HG03575 (cell line): Measurements from ENCODE around the gene S1PR3.
"Not testable (repeated sequence)": the region's sequence is repeated elsewhere in the genome, so short reads cannot be mapped to it uniquely, and the experiment has no call there.

Experiments
- ATAC-seq: cut with Tn5 transposase; IDR thresholded peaks from one replicate; pipeline ENCODE4 v1.9.1; 2021; ENCODE audit not compliant: unreplicated experiment, insufficient number of reproducible peaks, low FRiP score; ENCODE audit errors: extremely low read depth

The S1PR3 gene

DNA sequence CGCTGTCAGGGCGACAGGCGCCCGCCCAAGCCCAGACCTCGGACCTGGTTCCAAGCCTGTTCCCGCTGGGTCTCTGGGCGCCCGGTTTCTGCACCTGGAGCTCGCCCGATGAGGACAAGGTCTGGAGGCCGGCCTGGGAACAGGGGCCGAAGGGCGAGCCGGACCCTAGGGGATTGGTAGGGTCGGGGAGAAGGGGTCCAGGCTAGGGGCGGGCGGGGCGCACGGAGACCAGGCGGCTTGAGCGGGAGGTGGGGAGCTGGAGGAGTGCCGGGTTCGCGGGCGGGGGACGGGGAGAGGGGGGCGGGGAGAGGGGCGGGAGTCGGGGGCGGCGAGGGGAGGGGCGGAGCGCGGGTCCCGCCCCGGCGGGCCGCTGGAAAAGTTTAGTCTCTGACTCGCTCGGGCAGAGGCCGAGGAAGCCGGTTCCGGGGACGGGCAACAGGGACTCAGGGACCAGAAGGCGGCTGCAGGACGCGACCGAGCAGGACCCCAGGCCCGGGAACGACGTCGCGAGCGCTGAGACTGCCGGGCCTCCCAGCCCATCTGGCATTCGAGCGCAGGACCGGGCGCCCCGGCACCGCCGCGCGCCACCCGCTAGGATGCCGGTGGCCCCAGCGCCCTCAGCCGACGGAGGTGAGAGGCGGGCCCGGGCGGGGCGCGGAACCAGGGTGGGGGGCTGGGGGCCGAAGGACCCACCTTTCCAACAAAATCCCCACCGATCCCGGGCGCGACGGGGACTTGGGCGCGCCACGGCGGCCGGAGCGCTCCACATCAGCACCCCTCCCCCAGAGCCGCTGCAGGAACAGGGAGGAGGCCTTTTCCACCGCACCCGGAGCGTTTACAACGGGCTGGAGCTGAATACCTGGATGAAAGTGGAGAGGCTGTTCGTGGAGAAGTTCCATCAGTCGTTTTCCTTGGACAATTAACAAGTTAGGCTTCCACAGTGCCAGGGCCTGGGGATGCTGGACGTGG, at the start of gene S1PR3:
TSS of gene S1PR3 (plus strand) at position 403 of the 969 bp plus-strand sequence. CDS start 9,733 bp downstream, outside the sequence.
- no peak for ATAC-seq

DNA sequence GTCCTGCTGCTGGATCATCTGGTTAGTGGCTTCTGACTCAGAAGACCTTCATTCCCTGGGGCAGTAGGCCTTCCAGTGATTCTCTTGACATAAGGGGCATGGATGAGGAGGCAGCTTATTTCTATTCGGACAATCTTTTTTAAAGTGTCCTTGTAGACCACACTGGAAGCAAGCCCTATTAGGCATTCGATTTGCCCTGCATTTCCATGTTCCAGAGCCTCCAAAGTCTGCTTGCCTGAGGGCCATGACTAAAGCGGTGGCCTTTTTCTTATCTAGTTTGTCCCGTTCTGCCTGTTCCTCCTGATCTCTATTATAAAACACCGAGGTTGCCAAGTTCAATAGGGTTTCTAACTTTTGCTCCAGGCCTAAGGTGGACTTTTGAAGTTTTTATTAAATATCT, 49.7 kb upstream of the S1PR3 start:
- ATAC-seq, result not testable (repeated sequence)

DNA sequence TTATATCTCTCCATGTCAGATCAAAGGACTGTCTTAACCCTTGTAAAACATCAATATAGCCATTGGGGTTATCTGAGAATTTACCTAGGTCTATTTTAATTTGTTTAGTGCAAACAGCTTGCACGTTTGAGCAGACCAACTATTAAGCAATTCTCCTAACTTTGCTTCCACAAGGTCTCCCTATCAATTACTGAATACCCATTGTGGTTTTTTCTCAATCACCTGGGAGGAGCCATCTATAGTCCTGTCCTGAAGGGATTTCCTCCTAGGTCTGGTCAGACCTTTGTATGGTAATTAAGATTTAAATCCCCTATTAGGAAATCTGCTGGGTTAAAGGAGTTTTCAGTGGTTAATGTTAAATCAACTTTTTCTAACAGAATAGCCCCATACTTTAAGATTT, 48.9 kb upstream of the S1PR3 start:
- no peak for ATAC-seq

DNA sequence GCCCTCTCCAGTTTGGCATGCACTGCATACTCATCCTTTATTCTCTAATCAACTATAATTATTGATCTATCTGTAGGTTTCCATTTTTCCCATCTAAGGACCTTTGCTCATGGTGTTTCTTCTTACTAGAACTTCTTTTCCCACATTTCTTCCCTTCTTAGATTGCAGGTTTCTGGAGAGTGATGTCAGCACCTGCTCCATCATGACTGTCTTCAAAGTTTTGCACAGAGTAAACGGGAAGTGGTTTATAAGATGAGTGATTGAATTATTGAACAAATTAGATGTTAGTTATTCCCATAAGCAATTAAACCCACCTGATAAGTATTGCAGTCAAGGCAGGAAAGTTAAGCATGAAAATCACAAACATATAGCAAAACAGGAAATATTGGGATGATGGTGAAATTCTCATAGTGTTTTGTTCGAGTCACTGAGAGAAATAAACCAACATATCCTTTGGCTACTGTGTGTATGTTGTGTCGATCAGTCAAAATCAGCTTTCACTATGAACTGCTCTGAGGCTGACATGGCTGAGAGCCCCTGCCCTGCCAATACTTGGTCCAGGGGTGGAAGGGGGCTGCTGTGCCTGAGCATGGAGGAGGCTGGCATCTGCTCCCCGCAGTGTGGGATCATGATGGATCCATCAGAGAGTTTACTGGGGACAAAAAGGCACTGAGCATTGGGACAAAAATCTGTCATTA, 45.5 kb upstream of the S1PR3 start:
- no peak for ATAC-seq

DNA sequence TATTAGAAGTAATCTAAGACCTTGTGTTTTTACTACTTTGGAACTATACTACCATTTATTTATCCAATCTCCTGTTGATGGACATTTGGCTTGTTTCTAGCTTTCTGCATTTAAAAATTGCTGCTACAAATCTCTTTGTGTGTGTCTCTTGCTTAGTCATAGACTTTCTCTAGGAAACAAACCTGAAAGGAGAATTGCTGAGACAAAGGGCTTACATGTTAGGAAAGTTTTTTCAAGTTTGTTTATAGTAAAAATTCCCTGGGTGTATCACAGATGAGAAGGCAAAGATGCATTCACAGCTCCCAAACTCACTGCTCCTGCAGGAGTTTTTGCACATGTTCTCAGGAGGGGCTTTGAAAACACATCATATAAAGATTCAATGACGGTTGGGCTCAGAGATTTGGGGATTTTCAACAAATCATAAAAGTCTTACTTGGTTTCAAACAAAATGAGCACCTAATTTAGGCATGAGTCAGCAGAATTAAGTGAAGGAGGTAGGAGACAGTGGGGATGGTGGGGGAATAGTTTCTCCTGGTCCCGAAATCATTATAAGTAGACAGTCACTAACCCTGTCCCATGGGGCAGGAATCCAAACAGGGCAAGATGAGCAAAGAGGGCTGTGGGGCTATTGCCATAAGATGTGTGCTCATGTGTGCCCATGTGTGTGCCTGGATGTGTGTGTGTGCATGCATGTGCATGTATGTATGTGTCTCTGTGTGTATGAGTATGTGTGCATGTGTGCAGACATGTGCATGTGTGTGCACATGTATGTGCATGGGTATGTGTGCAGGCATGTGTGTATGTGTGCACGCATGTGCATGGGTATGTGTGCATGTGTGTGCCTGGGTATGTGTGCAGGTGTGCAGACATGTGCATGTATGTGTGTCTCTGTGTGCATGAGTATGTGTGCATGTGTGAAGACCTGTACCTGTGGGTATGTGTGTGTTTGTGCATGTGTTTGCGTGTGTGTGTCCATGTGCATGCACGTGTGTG, 43.4 kb upstream of the S1PR3 start:
- ATAC-seq, result no peak

DNA sequence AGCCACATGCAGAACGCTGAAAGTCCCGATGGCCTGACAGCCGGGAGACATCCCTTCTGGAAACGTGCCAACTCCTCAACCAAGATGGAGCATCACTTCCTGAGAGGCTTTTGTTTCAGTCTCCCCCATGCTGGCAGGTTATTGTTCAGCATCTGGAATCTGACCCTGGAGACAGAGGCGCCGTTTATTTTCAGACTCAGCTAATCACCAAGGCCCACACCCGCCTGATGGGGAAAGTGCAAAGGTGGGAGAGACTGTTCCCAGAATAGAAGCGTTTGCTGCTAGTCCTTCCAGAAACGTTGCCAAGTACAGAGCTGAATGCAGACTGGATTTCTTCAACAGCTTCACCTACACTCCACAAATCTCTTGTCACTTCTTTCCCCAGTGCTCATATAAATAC, 41.8 kb upstream of the S1PR3 start:
- no peak for ATAC-seq

DNA sequence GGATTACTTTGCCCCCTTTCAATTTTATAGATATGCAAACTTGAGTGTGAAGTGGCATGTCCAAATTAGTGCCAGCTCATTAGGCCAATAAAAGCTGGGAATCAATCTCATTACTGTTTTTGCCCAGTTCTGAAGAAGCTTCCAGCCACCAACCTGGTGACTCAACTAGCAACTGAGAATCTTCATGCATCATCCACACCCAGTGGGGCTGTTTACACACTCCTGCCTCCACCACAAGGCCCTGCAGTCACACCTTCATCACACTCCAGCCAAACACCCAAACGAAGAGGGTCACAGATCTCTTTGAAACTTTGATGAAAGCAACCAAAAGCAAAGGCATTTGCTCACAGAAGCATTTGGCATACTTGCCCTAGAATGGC, 41.3 kb upstream of the S1PR3 start:
- ATAC-seq, result no peak

DNA sequence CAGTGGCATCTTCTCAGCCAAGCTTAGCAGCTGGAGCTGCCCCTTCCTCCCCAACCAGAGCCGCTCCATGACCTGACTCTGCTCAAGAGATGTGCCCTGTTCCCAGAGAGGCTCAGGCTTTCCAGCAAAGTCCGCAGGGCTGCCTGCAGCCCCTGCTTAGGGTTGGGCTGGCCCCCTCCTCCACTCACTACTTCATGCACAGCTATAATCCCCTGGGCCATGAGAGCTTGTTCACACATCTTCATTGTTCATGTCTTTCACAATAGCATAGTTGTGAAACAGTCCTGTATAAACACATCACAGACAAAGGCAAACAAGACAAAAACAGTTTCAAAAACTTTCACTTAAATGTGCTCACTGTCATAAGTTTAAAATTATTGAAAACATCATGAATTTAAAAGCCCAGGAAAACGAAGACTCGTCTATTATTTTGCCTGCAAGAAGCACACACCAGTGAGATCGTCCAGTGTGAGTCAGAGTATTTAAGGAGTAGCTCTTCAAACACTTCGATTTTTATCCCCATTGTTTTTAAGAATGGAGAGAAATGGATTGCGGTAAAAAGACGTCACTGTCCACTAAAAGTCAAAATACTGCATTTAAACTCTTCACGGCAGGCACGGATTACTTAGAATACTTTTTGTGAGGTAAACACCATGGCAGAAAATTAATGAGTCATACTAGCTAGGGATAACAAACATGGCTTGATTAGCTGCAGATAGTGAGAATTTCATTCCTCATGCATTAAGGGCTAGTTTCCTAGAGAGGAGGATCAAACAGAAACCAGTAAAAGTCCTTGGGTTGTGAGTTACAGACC, 40.7 kb upstream of the S1PR3 start:
- ATAC-seq, result no peak

DNA sequence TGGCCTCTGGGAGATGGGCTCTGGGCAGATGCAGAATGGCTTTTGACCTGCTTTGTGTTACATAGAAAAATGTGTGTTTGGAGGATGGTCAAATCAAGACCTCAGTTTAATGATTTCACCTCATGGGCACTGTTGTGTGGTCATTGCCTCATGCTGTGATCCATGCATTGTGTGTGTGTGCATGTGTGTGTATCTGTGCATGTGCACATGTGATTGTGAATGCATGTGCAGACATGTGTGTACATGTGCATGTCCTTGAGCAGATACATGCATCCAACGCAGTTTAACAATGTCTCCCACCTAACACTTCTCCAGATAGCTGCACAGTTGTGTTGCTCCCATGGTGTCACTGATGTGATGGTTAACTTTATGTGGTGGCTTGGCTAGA, 40.1 kb upstream of the S1PR3 start:
- ATAC-seq, result no peak

DNA sequence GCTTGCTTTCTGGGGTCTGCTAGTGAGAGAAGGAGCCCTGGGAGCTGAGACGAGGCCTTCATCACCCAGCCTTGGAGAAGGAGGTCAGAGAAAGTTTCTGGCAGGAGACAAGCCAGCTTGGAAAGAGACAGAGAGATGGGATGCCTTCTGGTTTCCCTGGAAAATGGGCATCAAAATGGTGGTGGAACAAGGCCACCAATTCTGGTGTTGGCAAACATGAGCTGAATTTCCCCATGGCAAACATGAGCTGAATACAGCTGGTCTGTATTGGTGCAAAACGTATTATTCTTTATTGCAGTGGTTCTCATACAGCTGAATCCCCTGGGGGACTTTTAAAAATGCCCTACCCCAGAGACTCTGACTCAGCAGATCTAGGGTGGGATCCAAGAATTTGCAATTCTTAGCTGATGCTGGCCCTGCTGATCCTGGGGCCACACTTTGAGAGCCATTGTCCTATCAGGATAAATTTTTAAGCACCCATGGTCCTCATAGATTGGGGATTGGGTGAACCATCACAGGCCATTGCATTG, 39.1 kb upstream of the S1PR3 start:
- no peak for ATAC-seq

DNA sequence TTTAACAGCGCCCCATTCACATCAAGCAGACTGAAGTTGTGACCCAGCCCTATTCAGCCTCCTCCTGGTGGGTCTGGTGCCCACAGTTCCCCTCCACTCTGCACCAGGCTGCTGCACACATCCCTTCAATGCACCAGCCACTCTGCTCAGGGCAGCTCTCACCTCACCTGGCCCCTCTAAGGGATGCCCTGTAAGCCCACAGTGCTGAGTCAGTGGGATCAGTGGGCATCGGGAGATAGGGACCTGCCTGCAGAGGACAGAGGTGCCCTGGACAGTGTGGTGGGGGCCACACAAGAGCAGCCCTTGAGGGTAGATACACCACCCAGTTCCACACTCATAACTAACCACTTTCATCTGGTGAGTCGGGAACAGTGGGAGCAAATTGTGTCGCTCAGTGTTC, 38.3 kb upstream of the S1PR3 start:
- ATAC-seq, result no peak

DNA sequence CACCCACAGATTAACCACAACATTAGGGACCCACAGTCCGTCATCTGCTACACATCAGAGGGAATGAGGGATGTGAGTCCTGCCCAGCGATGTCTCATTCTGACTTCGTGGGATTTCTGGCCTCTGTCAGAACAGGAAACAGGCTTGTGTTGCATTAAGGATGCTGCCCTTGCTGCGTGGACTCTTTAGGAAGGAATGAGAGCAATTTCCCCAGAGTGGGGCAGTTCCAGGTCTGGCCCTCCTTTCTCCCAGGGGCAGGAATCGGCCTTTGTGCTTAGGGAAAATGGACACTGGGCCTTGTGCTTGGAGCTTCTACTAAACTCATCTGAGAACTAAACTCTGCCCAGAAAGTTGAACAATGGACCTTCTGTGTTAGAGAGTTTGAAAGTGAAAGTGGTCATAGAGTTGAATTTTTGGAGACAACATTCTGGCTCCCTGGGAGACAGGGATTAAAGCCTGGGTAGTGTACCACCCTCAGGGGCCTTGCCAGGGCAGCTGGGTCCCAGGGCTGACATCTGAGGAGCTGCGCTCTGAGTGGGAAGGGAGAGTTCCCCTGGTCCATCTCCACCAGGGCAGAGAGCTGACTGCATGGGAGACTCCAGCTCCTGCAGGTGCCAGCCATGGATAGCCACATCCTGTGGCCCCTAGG, 37.8 kb upstream of the S1PR3 start:
- ATAC-seq, result no peak

DNA sequence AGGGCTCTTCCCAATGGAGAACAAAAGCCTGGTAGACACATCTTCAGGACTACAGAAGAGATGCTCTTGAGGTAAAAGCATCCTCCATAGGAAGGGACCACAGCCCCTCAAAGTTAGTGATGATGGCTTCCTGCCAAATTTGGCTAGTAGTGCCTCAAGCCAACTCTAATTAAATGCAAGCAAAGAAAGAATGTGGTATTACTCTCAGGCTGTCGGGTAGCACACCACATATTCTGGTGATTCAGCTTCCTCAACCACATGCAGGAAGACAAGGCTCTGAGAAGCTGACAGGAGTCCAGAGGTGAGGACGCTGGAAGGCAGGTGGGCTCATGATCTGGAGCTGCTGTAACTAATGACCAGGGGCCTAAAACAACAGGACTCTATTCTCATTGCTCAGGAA, 37.2 kb upstream of the S1PR3 start:
- ATAC-seq, result no peak

DNA sequence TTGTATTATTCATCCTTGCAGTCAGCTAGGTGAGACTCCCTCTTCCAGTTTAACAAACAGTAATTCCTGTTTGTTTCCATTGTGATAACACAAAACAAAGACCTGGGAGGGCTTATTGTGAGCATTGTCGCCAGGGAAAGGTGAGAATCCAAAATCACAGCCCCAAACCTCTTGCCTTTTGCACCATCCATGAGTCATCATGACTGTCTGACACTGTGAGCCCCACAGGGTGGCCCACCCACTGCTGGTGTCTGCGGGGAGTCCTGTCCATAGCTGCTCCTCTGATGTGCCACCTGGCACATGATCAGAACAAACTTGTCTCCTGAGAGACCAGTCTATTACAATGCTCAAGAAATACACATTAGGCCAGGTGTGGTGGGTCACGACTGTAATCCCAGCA, 33.7 kb upstream of the S1PR3 start:
- ATAC-seq, result no peak

DNA sequence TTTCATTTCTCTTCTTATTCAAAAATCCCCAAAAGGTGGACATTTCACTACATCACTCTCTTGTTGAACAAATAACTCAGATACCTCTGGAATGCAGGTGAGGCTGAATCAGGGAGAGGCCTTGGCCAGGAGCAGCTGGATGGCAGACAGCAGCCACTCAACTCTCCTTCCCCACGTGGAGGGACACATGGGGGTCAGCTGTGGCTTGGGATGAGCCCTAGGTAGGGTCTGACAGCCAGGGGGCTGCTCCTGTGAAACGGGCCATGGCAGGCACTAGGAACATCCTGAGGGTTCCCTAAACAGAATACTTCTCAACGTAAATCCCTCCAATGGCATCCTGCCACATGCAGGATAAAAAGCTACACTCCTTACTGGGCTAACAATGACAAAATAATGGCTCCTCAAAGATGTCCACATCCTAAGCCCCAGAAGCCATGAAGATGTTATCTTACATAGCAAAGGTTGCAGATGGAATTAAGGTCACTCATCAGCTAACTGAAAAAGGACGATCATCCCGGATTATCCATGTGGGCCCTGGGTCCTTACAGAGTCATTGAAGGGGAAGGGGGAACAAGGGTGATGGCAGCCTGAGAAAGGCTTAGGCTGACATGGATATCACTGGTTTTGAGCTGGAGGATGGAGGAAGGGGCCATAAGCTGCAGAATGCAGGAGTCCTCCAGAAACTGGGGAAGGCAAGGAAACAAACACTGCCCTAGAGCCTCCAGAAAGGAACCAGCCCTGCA, 31.4 kb upstream of the S1PR3 start:
- no peak for ATAC-seq

DNA sequence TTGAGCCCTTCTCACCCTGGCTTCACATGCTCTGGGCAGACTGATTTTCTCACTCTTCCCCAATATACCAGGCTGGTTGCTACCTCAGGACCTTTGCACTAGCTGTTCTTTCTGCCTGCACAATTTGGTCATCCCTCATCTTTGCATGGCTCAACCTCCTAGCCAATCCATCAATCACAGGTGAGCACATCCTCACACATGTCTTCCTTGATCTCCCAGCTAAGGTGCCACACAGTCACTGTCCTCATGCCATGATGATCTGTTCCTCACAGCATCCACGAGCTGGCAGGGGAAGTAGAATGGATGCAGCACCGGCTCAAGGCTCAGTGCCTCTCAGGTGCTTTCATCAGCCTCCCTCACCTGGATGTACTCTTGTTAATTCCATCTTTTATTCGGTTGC, 30.6 kb upstream of the S1PR3 start:
- no peak for ATAC-seq

DNA sequence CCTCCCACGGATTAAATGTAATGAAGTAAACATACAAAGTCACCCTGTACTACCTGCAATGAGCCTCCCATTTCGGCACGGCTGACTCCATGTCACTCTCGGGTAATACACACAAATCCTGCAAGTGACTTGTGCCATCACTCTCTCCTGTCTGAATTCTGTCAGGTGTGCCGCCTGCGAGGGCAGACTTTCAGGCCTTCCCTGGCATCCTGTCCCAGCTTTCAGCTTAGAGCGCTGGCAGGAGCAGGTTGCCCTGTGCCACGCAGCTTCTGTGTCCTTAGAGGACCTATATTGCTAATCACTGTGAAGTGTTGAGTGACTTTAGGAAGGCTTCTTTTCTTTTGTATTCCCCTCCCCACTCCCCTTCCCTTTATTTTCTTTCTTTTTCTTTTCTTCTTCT, 25.8 kb upstream of the S1PR3 start:
- ATAC-seq, result no peak
